Tibial artery (tissue), 4 donors: ENCODE results near the gene UQCC2.

ENCODE experiments used
- DNase-seq, 2 donors: peaks; one replicate each; pipeline ENCODE4 v3.0.0-alpha.2; 2019
- H3K27ac ChIP-seq, 2 donors: fragments of 200-600 bp; sonication (generic) in 1 of 2; 1 replicate in 1 of 2; 2 replicates in 1 of 2; pipeline ENCODE4 v1.5.1; 2018 to 2019; ENCODE audit warnings: mild to moderate bottlenecking in 1 of 2
- H3K27me3 ChIP-seq, 2 donors: fragments of 200-600 bp; sonication (generic) in 1 of 2; one replicate each; pipeline versions ENCODE4 v1.5.1 to v1.6.0; 2016 to 2019
- H3K36me3 ChIP-seq, 3 donors: fragments of 200-600 bp; sonication (generic) in 2 of 3; one replicate each; pipeline ENCODE4 v1.5.1; 2016 to 2019; ENCODE audit warnings: mild to moderate bottlenecking in 2 of 3
- H3K4me1 ChIP-seq, 4 donors: fragments of 200-600 bp; sonication (generic) in 2 of 4; 1 replicate in 3 of 4; 2 replicates in 1 of 4; pipeline ENCODE4 v1.5.1; 2016 to 2019
- H3K4me3 ChIP-seq, 2 donors: fragments of 200-600 bp; sonication (generic) in 1 of 2; 1 replicate in 1 of 2; 2 replicates in 1 of 2; pipeline ENCODE4 v1.5.1; 2018 to 2019; ENCODE audit warnings: mild to moderate bottlenecking in 2 of 2
- H3K9me3 ChIP-seq, 3 donors: fragments of 200-600 bp; sonication (generic) in 1 of 3; one replicate each; pipeline ENCODE4 v1.5.1; 2016 to 2019
- CTCF ChIP-seq, 2 experiments: fragments of 200-600 bp in 1 of 2; fragments of 450-650 bp in 1 of 2; IDR thresholded peaks; one replicate each; pipeline ENCODE4 v1.5.1; 2017 to 2019; ENCODE audit warnings: antibody characterized with exemption in 2 of 2, mild to moderate bottlenecking in 1 of 2, moderate library complexity in 1 of 2
- intact Hi-C: fragments of 100-400 bp; cut with DNase I; formaldehyde crosslinking; loops from one replicate; pipeline ENCODE4 v1.15.0; 2023; ENCODE audit warnings: low total_unique reads

Gene UQCC2

GRCh38 chr6:33700391-33701050, 11.0 kb downstream of the UQCC2 start:
- Histone ChIP-seq H3K27me3 (no peaks in the 10 kb centered on the region), H3K9me3 (no peaks in the 10 kb centered on the region), H3K4me3 (no peak overlapping the region), H3K36me3 (peaks cover 0 to 30% (median 0%) of the 10 kb centered on the region in 3 donors), H3K4me1 (peaks cover 0 to 16% (median 11%) of the 10 kb centered on the region in 4 donors), H3K27ac (no peak overlapping the region)
- no peak for DNase-seq
- peak; percentile 37 to 40 for TF ChIP-seq CTCF (IDR thresholded peaks at IDR 0.05)
- intact Hi-C loops: no loop called here

- Histone ChIP-seq H3K36me3 (peaks cover 0 to 37% (median 0%) of the 10 kb centered on the region in 3 donors), H3K4me3 (no peak overlapping the region), H3K9me3 (no peaks in the 10 kb centered on the region), H3K4me1 (peaks cover 0 to 23% (median 14%) of the 10 kb centered on the region in 4 donors), H3K27ac (no peak overlapping the region), H3K27me3 (no peaks in the 10 kb centered on the region)
- TF ChIP-seq CTCF (IDR thresholded peaks at IDR 0.05): no peak
- intact Hi-C loops: loop anchor here (5.0 kb wide), 1 partner anchor 112 kb away; no protein-coding TSS in a partner anchor
- no peak for DNase-seq
These were observed 11.8 kb downstream of the UQCC2 start for GRCh38 chr6:33699739-33700138.

DNA sequence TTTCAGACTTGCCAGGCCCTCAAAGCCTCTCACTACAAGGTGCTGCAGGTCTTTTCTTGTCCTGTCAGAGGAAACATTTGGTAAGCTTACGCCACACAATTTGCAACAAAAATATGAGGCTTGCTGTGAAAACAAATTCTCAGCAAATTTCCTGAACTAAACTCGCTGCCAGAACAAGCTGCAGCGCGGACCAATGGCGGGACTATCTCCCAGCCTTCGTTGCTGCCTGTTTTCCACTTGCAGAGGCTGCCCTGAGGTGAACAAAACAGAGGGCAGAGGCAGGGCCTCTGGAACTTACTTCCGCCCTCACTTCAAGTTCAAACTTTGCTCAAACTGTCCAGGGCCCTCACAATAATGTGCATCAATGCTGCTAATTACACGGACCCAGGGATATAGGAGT, 12.4 kb downstream of the UQCC2 start:
- no peak for DNase-seq
- no peaks in the 10 kb centered on the region for H3K9me3 ChIP-seq
- H3K4me1 ChIP-seq: peaks cover 0 to 25% (median 15%) of the 10 kb centered on the region in 4 donors
- no peaks in the 10 kb centered on the region for H3K27me3 ChIP-seq
- peaks cover 0 to 39% (median 0%) of the 10 kb centered on the region in 3 donors for H3K36me3 ChIP-seq
- H3K4me3 ChIP-seq: no peak overlapping the region
- no peak for TF ChIP-seq CTCF (IDR thresholded peaks at IDR 0.05)
- intact Hi-C loops: loop anchor here (5.0 kb wide), 1 partner anchor 112 kb away; no protein-coding TSS in a partner anchor
- H3K27ac ChIP-seq: no peak overlapping the region

DNA sequence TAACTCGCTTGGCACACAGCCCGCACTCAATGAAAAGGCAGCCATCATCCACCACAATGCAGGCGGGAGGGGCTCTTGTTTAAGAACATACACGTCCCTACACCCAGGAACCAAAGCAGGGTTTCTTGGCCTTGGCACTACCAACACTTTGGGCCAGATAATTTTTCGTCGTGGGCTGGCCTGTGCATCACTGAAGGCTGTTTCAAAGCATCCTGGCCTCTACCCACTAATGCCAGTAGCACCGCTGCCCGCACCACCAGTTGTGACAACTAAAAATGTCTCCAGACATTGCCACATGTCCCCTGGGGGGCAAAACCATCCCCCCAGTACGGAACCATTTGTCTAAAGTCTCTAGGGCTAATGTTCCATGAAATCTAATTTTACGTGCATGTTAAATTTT, 13.0 kb downstream of the UQCC2 start:
- H3K27ac ChIP-seq: no peak overlapping the region
- TF ChIP-seq CTCF (IDR thresholded peaks at IDR 0.05): no peak
- no peak for DNase-seq
- H3K4me3 ChIP-seq: no peak overlapping the region
- H3K36me3 ChIP-seq: peaks cover 0 to 44% (median 0%) of the 10 kb centered on the region in 3 donors
- intact Hi-C loops: loop anchor here (5.0 kb wide), 1 partner anchor 111 kb away; no protein-coding TSS in a partner anchor
- peaks cover 0 to 31% (median 15%) of the 10 kb centered on the region in 4 donors for H3K4me1 ChIP-seq
- no peaks in the 10 kb centered on the region for H3K27me3 ChIP-seq
- H3K9me3 ChIP-seq: no peaks in the 10 kb centered on the region

GRCh38 chr6:33697845-33698244, 13.7 kb downstream of the UQCC2 start:
- Histone ChIP-seq H3K27ac (no peak overlapping the region), H3K4me3 (no peak overlapping the region), H3K36me3 (peaks cover 0 to 50% (median 0%) of the 10 kb centered on the region in 3 donors), H3K9me3 (no peaks in the 10 kb centered on the region), H3K4me1 (peaks cover 0 to 38% (median 21%) of the 10 kb centered on the region in 4 donors), H3K27me3 (no peaks in the 10 kb centered on the region)
- TF ChIP-seq CTCF (IDR thresholded peaks at IDR 0.05): no peak
- intact Hi-C loops: loop anchor here (5.0 kb wide), 1 partner anchor 111 kb away; no protein-coding TSS in a partner anchor
- no peak for DNase-seq
